ENCODE measurements around the gene SLX4IP. TPM values are rescaled to one million over a fixed set of nuclear protein-coding genes. Genes with fewer than 3 reads are reported as not detected.

The SLX4IP gene
- total RNA-seq, 1 donor from 2014 or later, result 4.5 TPM

DNA sequence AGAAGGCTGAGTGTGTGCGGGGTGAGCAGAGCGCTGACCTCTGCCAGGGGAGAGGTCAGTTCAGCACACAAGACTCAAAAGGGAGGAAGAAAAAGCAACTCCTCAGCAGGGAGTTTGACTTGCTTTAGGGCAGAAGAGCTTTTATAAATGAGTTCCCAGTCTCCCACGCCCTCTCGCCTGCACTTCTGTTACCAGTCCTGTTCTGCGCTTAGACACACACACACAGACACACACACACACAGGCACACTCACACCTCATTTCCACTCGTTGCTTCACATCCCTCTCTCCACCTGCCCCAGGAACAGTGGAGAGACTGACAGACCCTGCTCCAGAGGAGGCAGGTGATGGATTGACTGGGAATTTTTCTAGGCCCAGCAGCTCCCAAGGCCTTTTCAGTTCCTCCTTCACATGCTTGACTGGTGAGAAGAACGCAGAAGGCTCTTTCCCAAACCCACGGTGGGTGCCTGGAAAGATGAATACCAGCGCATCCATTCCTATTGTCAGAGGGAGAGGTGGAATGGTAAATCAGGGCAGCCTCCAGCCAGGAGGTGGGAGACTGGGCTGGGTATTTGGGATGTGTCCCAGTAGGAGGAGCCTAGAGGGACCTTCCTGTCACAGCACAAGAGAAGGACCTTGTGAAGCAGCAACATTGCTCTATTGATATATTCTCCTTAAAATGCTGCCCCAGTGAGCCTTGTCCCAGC, 195.0 kb downstream of the SLX4IP start:
- intact Hi-C loops (cut with DNase I), result no loop called here
- Histone ChIP-seq H3K27ac (peak overlapping the region in 1 of 2 donors; percentile 2), H3K36me3 (no peaks in the 10 kb centered on the region), H3K9me3 (no peaks in the 10 kb centered on the region), H3K4me3 (no peak overlapping the region), H3K4me1 (peaks cover 0 to 33% of the 10 kb centered on the region in 2 donors), H3K27me3 (no peaks in the 10 kb centered on the region)
- DNase-seq (ENCODE audit: low spot score in 2 of 2), result peak in 1 of 2 donors; percentile 37
- TF ChIP-seq, protein P1, sequence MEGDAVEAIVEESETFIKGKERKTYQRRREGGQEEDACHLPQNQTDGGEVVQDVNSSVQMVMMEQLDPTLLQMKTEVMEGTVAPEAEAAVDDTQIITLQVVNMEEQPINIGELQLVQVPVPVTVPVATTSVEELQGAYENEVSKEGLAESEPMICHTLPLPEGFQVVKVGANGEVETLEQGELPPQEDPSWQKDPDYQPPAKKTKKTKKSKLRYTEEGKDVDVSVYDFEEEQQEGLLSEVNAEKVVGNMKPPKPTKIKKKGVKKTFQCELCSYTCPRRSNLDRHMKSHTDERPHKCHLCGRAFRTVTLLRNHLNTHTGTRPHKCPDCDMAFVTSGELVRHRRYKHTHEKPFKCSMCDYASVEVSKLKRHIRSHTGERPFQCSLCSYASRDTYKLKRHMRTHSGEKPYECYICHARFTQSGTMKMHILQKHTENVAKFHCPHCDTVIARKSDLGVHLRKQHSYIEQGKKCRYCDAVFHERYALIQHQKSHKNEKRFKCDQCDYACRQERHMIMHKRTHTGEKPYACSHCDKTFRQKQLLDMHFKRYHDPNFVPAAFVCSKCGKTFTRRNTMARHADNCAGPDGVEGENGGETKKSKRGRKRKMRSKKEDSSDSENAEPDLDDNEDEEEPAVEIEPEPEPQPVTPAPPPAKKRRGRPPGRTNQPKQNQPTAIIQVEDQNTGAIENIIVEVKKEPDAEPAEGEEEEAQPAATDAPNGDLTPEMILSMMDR (IDR thresholded peaks at IDR 0.05), result no peak

DNA sequence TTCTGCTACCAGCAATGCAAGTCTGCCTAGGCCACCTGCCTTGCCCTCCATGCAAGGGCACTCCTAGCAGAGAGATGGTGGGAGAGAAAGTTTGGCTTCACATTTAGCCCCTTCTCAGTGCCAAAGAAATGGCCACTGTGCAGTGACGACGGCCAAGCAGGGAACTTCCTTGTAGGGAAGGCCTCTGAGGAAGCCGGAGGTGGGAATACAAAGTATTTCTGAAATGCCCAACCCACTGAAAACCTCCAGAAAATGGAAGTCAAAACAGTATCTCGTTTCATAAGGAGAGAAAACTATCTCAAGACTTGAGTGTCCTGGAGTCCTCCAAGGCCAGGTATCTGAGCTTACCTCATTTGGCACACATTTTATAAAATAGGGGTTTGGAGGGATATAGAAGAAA, 196.0 kb downstream of the SLX4IP start:
- Histone ChIP-seq H3K27me3 (no peaks in the 10 kb centered on the region), H3K27ac (peak overlapping the region; percentile 22 to 26), H3K4me1 (peaks cover 8 to 40% of the 10 kb centered on the region in 2 donors), H3K9me3 (no peaks in the 10 kb centered on the region), H3K36me3 (no peaks in the 10 kb centered on the region), H3K4me3 (no peak overlapping the region)
- DNase-seq (ENCODE audit: low spot score in 2 of 2), result peak in 1 of 2 donors; percentile 33
- TF ChIP-seq, protein P1 (IDR thresholded peaks at IDR 0.05), result no peak
- intact Hi-C loops (cut with DNase I), result no loop called here

DNA sequence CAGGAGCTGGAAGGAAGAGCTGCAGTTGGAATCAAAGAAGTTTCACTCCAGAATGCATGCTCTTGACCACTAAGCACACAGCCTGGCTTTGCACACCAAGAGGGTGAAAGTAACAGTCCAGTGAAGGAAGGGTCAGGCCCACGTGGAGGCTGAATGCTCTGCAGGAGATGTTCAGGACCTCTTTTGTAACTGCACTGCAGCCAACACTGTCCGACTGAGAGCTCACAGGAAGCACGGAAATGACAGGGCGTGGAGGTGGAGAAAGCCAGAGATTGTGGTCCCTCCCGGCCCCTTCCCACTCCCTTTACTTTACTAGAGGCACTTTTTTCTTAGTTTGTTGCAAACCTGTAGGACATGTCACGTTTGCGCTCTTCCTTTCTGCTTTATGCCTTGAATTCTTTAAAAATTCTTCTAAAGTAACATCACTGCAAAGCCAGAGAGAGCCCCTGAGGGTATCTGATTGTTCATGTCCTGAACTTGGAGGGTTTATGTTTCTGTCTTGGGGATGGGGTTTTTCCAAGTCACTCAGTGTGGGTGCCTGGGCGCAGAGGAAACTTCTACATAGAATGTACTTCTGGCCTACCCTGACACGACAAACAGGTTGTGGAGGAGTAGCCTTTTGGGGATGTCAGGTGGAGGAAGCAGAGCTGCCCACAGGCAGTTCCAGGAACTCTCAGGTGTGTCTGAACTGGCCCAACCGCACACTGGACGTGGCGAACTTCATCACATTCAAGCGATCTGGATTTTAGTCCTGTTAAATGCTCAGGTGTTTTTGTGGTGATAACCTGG, 197.8 kb downstream of the SLX4IP start:
- Histone ChIP-seq H3K4me1 (peaks cover 25 to 53% of the 10 kb centered on the region in 2 donors), H3K27me3 (no peaks in the 10 kb centered on the region)

DNA sequence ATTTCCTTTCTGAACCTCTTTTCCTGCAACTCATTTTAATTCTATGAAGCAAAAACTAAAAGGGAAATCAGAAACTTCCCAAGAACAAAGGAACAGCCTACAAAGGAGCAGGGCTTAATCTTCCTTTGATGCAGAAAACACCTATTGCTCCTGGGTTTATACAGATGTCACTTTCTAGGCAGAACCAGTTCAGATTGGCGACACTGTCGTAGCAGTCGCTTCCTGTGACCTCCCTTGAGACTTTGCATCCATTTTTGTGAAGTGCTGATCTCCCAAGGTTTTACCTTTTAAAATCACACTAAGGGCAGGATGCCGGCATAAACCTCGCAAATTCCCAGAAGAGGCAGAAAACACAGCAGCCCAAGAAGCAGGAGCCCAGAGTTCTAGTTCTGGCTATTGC, 198.6 kb downstream of the SLX4IP start:
- intact Hi-C loops (cut with DNase I), result loop anchor here (2.0 kb wide), 1 partner anchor 29 kb away; no protein-coding TSS in a partner anchor
- no peaks in the 10 kb centered on the region for H3K27me3 ChIP-seq
- TF ChIP-seq, protein P1 (IDR thresholded peaks at IDR 0.05), result no peak
- peaks cover 29 to 53% of the 10 kb centered on the region in 2 donors for H3K4me1 ChIP-seq
- no peaks in the 10 kb centered on the region for H3K9me3 ChIP-seq
- H3K27ac ChIP-seq, result peak overlapping the region; percentile 93 to 100
- H3K36me3 ChIP-seq, result peaks cover 0 to 7% of the 10 kb centered on the region in 2 donors
- DNase-seq (ENCODE audit: low spot score in 2 of 2), result no peak
- H3K4me3 ChIP-seq, result no peak overlapping the region

More for the DNA sequence above, 197.8 kb downstream of the SLX4IP start:
- DNase-seq (ENCODE audit: low spot score in 2 of 2), result no peak
- H3K27ac ChIP-seq, result no peak overlapping the region
- intact Hi-C loops (cut with DNase I), result no loop called here
- no peak overlapping the region for H3K4me3 ChIP-seq
- H3K36me3 ChIP-seq, result peaks cover 0 to 7% of the 10 kb centered on the region in 2 donors
- TF ChIP-seq, protein P1 (IDR thresholded peaks at IDR 0.05), result no peak
- no peaks in the 10 kb centered on the region for H3K9me3 ChIP-seq

DNA sequence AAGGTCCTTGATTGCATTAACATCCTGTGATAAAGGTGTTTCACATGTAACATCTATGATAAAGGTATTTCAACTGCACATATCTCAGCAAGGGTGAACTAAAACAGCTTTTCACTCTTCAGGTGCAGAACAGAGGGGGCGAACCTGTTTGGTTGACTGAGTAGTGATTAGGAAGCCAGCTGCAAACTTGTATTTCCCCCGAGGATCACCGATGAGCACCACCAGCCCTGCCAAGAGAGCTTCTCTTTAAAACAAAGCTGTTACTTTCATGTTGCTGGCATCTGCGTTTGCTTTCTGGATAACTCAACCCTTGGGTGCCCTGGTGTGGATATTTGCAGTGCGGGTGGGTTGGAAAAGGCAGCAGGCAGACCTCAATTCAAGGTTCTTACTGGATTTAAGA, 199.1 kb downstream of the SLX4IP start:
- intact Hi-C loops (cut with DNase I), result loop anchor here (2.0 kb wide), 1 partner anchor 29 kb away; no protein-coding TSS in a partner anchor
- no peaks in the 10 kb centered on the region for H3K27me3 ChIP-seq
- H3K4me3 ChIP-seq, result no peak overlapping the region
- no peak for DNase-seq (ENCODE audit: low spot score in 2 of 2)
- TF ChIP-seq, protein P1 (IDR thresholded peaks at IDR 0.05), result no peak
- H3K4me1 ChIP-seq, result peaks cover 29 to 49% of the 10 kb centered on the region in 2 donors
- peak overlapping the region; percentile 93 to 100 for H3K27ac ChIP-seq
- peaks cover 0 to 8% of the 10 kb centered on the region in 2 donors for H3K36me3 ChIP-seq
- H3K9me3 ChIP-seq, result no peaks in the 10 kb centered on the region
